ENCODE data around the gene LATS1. TPM values are rescaled to one million over a fixed set of nuclear protein-coding genes. Genes with fewer than 3 reads are reported as not detected.

The LATS1 gene
- total RNA-seq, 1 experiment from 2014 or later, result 39.6 TPM

DNA sequence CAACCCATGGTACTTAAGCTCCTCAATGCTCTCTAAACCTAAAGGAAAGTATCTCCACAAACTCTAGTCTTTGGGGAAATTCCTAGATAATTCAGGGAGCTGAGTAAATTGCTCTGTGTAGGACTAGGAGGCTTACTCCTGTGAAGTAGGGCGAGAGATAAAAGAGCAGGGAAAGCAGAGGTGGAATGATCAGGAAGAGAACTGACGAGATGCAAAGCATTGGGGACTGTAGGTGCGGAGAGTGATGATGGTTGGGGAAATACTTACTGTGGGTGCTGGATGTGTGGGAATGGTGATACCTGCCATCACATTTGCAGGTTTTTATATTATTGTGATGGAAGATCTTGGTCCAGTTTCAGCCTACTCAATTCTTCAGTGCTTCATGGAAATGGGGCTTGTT lies 1.6 kb upstream of the LATS1 start:
- no TSS peak for BruUV-seq (replicated peaks)
- H3K27me3 ChIP-seq (replicated peaks; ENCODE audit: insufficient read depth, low read depth, low read length, poor library complexity), result no peaks in the 10 kb centered on the region
- H3K4me1 ChIP-seq (ENCODE audit: insufficient read depth, low read length, poor library complexity, severe bottlenecking), result peaks cover 8% of the 10 kb centered on the region
- DNase-seq (ENCODE audit: low spot score), result no peak
- no peak overlapping the region for H3K4me3 ChIP-seq (ENCODE audit: low read depth, low read length, poor library complexity, severe bottlenecking)
- H3K36me3 ChIP-seq (ENCODE audit: insufficient read depth, low read length, poor library complexity, severe bottlenecking), result peaks cover under 1% of the 10 kb centered on the region
- TF ChIP-seq, protein P1, sequence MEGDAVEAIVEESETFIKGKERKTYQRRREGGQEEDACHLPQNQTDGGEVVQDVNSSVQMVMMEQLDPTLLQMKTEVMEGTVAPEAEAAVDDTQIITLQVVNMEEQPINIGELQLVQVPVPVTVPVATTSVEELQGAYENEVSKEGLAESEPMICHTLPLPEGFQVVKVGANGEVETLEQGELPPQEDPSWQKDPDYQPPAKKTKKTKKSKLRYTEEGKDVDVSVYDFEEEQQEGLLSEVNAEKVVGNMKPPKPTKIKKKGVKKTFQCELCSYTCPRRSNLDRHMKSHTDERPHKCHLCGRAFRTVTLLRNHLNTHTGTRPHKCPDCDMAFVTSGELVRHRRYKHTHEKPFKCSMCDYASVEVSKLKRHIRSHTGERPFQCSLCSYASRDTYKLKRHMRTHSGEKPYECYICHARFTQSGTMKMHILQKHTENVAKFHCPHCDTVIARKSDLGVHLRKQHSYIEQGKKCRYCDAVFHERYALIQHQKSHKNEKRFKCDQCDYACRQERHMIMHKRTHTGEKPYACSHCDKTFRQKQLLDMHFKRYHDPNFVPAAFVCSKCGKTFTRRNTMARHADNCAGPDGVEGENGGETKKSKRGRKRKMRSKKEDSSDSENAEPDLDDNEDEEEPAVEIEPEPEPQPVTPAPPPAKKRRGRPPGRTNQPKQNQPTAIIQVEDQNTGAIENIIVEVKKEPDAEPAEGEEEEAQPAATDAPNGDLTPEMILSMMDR (conservative IDR thresholded peaks at IDR 0.05; ENCODE audit: low read depth, low read length), result no peak
- TF ChIP-seq EZH2 (IDR thresholded peaks at IDR 0.05; ENCODE audit: borderline replicate concordance, low read depth, low read length, poor library complexity, severe bottlenecking), result no peak
- ChIA-PET POLR2A (ENCODE audit: low non-redundant PET) (no interaction called here), CTCF (no interaction called here)
- intact Hi-C loops (cut with micrococcal nuclease; ENCODE audit: unreplicated experiment), result loop anchor here (5.0 to 10.0 kb wide), 2 partner anchors 143 to 155 kb away; partner anchors contain the start of genes GINM1 and LRP11
- no peaks in the 10 kb centered on the region for H3K9me3 ChIP-seq (ENCODE audit: low read depth, low read length, poor library complexity, severe bottlenecking)
- no peak overlapping the region for H3K27ac ChIP-seq (ENCODE audit: low read depth, low read length, poor library complexity, severe bottlenecking)

DNA sequence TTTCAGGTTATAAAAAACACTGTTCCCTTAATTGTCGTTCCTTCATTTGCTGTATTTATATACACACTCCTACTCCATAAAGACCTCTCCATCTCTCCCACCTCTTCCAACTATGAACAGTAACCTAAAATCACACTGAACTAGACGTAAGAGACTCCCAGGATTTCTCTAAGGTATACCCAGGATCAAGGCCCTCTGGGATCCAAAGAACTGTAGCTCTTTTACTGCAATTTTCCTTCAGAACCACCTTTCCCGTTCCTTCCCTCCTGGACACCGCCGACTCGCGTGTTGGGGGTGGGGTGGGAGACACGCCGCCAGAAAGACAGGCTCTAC lies 680 bp downstream of the LATS1 start:
- no peaks in the 10 kb centered on the region for H3K27me3 ChIP-seq (replicated peaks; ENCODE audit: insufficient read depth, low read depth, low read length, poor library complexity)
- CTCF ChIA-PET, result no interaction called here
- H3K4me1 ChIP-seq (ENCODE audit: insufficient read depth, low read length, poor library complexity, severe bottlenecking), result peaks cover 8% of the 10 kb centered on the region
- peak overlapping the region; percentile 88 for H3K4me3 ChIP-seq (ENCODE audit: low read depth, low read length, poor library complexity, severe bottlenecking)
- DNase-seq (ENCODE audit: low spot score), result no peak
- POLR2A ChIA-PET (ENCODE audit: low non-redundant PET), result interaction anchor here (0.6 kb wide), 2 partner anchors 15 to 267 kb away, joined by 4 to 10 read pairs; no protein-coding TSS in a partner anchor
- intact Hi-C loops (cut with micrococcal nuclease; ENCODE audit: unreplicated experiment), result loop anchor here (5.0 to 10.0 kb wide), 2 partner anchors 145 to 152 kb away; partner anchors contain the start of genes GINM1 and LRP11
- no TSS peak for BruUV-seq (replicated peaks)
- TF ChIP-seq, protein P1 (conservative IDR thresholded peaks at IDR 0.05; ENCODE audit: low read depth, low read length), result no peak
- TF ChIP-seq EZH2 (IDR thresholded peaks at IDR 0.05; ENCODE audit: borderline replicate concordance, low read depth, low read length, poor library complexity, severe bottlenecking), result no peak
- H3K36me3 ChIP-seq (ENCODE audit: insufficient read depth, low read length, poor library complexity, severe bottlenecking), result peaks cover 3% of the 10 kb centered on the region
- peak overlapping the region; percentile 98 for H3K27ac ChIP-seq (ENCODE audit: low read depth, low read length, poor library complexity, severe bottlenecking)
- no peaks in the 10 kb centered on the region for H3K9me3 ChIP-seq (ENCODE audit: low read depth, low read length, poor library complexity, severe bottlenecking)

DNA sequence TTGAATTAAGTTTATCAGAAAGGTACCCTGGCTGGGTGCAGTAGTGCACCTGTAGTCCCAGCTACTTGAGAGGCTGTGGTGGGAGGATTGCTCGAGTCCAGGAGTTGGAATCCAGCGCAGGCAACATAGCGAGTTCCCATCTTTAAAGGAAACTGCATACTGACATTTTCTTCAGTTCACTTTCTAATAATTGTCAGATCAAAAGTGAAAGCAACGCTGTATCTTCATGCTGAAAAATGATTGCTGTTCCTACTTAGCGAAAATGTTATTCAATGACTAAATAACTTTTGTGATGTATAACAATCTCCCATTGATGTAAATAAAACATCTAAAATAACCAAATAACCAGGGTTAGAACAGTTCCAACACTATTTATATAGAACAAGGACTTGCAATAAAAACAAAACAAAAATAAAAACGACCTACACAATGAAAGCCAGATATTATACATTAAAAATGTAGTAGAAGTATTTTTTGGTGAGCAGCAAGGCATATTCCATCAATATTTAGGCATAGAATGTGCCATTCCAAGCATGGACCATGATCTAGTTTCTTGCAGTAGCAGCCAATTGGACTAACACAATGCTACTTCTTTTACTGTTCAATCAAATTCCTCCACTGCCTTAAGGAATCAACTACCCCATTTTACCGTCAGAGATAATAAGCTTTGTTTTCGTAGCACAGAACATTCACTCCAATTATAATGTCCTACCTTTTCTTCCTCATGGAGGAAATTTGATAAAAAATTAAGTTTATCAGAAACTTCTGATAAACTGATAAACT lies 1.5 kb downstream of the LATS1 start:
- CTCF ChIA-PET, result no interaction called here
- BruUV-seq (replicated peaks), result TSS peak; percentile 54
- no peak for DNase-seq (ENCODE audit: low spot score)
- Histone ChIP-seq H3K9me3 (ENCODE audit: low read depth, low read length, poor library complexity, severe bottlenecking) (no peaks in the 10 kb centered on the region), H3K36me3 (ENCODE audit: insufficient read depth, low read length, poor library complexity, severe bottlenecking) (peaks cover 3% of the 10 kb centered on the region), H3K27me3 (replicated peaks; ENCODE audit: insufficient read depth, low read depth, low read length, poor library complexity) (no peaks in the 10 kb centered on the region), H3K27ac (ENCODE audit: low read depth, low read length, poor library complexity, severe bottlenecking) (no peak overlapping the region), H3K4me3 (ENCODE audit: low read depth, low read length, poor library complexity, severe bottlenecking) (peak overlapping the region; percentile 88), H3K4me1 (ENCODE audit: insufficient read depth, low read length, poor library complexity, severe bottlenecking) (peaks cover 8% of the 10 kb centered on the region)
- TF ChIP-seq, protein P1 (conservative IDR thresholded peaks at IDR 0.05; ENCODE audit: low read depth, low read length), result no peak
- no peak for TF ChIP-seq EZH2 (IDR thresholded peaks at IDR 0.05; ENCODE audit: borderline replicate concordance, low read depth, low read length, poor library complexity, severe bottlenecking)
- POLR2A ChIA-PET (ENCODE audit: low non-redundant PET), result interaction anchor here (0.6 kb wide), 1 partner anchor 268 kb away, joined by 10 read pairs; no protein-coding TSS in a partner anchor
- intact Hi-C loops (cut with micrococcal nuclease; ENCODE audit: unreplicated experiment), result loop anchor here (5.0 to 10.0 kb wide), 2 partner anchors 146 to 152 kb away; partner anchors contain the start of genes GINM1 and LRP11

Data from A673 (cell line).